GM21786 (cell line): Measurements from ENCODE around the gene GNAI2.
"Not testable (repeated sequence)": the region's sequence is repeated elsewhere in the genome, so short reads cannot be mapped to it uniquely, and the experiment has no call there.

Experiments
- ATAC-seq: cut with Tn5 transposase; IDR thresholded peaks from one replicate; pipeline ENCODE4 v1.9.1; 2021; ENCODE audit not compliant: unreplicated experiment

The GNAI2 gene

DNA sequence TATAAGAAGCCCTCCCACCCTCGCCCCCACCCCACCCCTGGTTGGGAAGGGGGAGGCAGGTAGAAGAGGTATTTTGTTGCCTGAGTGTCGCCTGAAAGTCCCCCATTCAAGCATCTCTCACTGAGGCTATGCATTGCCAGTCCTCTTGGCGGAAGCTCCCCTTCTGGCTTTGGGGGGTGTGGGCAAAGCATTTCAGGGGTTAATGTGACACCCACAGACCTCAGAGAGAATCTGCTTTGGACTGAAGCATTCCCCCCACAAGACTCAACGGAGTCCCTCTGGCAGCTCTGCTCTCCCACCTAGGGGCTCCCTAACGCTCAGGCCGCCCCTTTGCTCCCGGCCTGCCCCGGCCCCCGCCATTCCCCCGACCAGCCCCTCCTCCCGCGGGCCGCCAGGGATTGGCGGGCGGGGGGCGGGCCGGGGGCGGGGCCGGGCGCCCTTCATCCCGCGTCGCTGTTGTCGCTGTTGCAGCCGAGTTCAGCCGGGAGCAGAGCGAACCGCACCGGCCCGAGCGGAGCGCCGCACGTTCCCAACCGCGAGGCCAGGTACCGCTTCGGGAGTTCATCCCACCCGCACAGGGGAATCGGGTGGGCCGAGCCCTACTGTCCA lies 31.1 kb upstream of the GNAI2 start, which contains the start of gene SLC38A3:
SLC38A3 (plus strand) TSS at position 468 of the 609 bp plus-strand sequence. CDS start 8,929 bp downstream, outside the sequence.
- ATAC-seq, result no peak

DNA sequence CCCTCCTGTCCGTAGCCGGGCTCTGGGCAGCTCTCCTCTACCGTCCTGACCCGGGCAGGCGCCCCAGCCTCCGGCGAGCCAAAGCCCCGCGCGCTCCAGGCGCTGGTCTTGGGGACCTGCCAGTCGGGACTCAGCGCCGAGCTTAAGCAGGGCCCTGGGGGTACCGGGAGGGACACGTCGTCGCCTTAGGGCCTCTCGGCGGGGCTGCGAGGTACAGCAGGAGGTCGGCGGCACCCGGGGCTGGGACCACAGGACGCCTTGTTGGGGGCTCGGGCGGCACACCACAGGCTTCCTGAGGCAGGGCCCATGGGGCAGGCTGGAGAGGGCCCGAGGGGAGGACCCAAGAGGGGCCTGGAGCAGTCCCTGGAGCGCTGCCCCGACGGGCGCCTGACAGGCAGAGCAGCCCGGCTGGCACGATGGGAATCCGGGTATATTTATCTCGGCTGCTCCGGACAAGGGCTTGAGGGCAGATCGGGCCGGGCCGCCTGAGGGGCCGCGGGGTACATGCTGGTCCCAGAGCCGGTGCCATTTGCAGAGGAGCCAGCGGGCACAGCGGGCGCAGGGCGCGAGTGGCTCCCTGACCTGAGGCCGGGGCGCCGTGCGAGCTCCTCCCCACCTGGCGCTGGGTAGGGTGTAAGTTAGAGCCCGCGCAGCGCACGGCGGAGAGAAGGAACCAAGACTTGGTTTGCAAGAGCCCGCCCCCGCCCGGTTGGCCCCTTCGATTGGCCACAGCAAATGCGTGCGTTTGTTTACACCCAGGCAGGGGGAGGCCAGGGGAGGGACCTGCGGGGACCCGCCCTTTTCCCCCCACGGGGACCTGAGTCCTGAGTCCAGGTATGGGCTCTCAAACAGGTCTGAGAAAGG lies 30.4 kb upstream of the GNAI2 start:
- ATAC-seq, result no peak

DNA sequence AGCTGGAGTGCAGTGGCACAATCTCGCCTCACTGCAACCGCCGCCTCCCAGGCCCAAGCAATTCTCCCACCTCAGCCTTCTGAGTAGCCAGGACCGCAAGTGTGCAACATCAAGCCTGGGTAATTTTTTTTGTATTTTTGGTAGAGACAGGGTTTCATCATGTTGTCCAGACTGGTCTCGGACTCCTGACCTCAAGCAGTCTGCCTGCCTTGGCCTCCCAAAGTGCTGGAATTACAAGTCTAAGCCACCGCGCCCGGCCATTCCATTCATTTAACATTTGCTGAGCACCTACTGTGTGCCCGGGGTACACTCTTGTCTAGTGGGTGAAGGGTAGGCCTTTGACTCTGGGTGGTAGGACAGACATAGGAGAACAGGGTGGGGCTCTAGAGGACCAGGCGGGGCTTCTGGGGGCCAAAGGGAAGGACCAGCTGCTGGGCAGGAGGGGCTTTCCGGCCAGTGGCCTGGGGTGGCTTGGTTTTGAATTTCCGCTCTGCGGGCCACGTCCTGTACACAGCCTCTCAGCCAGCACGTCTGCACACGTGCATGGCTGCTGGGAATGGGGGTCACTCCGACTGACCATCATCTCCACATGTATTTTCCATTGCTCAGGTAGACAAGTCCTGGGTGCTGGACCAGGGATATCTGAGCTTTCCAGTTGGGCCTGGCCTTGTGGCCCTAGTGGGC lies 28.5 kb upstream of the GNAI2 start:
- no peak for ATAC-seq

DNA sequence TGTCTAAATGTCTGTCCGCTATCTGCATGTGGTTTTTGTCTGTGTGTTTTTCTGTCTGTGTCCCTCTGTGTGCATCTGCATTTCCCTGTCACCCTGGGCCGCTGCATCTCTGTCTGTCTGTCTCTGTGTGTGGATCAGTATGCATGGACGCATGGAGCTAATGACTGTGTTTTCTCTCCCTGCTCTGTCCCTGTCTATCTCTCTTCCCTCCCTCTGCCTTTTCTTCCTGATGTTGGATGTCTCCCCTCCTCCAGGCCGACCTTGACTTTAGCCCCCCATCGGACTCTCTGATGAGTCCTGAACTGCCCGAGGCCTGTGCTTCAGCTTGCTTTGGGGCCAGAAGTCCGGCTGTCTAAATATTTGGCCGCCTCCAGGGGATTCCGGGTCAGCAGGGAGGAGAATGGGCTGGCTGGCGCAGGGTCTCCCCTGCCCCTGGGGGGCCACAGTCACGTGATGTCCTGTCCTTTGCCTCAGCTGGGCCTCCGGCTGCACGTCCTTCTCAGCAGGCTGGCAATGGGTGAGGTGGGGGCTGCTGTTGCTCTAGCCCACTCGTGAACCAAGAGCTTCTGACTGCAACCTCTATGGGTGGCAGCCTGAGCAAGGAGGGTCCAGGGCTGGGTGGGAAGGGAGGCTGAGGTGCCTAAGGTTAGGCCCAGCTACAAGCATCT lies 27.2 kb upstream of the GNAI2 start:
- ATAC-seq, result no peak

DNA sequence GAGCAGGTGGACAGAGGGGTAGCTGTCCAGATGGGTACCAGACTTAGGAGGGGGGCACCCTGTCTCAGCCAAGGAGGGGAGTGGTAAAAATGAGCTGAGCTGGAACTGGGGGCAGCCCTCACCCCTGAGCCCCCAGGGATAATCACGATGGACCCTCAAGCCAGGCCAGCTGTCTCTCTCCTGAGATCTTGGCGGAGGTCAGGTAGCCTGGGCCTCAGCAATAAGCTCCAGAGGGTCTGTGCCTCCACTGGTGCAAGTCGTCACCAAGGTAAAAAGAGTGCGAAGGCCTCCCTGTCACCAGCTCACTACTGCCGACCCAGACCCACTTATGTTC lies 25.9 kb upstream of the GNAI2 start:
- no peak for ATAC-seq

DNA sequence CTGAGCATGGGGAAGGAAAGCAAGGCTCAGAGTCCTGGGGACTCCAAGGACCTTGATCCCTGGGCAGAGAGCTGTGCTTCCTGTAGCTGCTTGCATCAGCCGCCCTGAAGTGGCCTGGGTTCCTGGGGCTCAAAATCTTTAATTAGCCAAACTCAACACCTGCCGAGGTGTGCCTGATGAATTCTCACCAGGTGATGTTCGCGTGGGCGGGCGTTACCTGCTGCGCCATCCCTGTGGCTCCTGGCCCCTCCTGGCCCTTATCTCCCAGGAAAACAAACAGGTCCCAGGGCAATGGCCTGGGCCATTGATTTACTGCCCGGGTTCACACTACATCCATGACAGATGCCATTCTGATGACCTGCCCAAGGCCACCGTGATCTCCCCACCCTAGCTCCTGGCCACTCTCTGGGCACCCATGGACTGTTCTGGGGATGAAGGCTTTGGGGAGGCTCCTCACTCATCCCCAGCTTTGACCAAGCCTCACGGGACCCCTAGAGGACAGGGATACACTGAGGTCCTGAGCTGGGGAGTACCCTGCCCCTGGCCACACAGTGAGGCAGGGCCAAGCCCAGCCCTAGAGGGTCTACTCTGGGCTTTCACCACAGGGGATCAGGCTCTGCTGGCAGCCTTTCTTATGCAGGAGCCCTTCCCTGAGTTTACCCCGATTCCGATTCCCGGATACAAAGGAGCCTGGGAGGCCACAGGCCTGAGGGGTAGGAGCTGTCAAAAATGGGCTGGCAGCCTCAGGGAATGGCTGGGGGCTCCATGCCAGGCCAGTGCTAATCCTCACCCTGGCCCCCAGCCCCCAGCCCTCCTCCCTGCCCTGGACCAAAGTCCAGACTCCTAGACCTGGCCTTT lies 25.3 kb upstream of the GNAI2 start:
- no peak for ATAC-seq

DNA sequence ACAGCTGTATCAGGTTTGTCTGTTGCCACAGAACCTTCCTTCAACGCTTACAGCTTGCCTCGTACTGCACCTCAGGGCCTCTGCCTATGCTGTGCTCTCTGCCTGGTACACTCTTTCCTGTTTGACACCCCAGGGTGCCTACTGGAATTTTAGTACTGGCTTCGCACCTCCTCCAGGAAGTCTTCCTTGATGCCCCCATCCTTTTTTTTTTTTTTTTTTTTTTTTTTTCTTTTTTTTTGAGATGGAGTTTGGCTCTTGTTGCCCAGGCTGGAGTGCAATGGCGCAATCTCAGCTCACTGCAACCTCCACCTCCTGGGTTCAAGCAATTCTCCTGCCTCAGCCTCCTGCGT lies 24.7 kb upstream of the GNAI2 start:
- ATAC-seq, result not testable (repeated sequence)

DNA sequence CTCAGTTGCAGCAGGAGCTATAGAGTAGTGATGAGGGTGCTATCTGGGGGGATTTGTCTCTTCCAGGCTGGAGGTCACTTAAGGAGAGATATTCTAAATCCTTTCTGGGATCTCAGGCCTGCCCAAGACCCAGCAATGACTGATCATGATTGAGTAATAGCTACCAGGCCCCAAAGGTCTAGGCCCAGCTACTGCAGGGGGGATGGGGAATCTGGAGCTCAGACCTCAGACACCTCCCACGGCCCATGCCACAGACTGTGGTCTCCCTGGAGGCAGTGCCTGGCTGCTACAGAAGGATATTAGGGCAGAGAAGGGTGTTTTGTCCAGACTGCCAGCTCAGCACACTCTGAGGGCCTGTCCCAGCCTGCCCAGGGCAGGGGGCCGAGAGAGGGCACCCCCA lies 24.1 kb upstream of the GNAI2 start:
- ATAC-seq, result no peak

DNA sequence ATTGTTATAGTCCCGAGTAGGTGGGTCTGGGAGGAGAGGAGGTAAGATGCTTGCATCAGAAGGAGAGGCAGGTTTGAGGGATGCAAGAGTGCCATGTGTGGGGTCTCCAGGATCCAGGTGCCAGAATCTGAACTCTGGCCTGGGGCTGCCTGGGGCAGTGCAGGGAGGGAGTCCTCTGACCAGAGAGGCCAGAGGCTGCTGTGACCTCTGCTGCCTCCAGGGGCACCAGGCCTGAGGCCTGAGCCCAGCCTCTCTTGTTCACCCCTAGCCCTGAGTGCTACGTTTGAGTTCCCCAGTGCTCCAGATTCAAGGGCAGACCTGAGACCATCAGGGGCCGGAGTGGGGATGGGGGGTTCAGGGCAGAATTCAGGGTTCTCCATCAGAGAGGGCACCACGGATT lies 23.5 kb upstream of the GNAI2 start:
- no peak for ATAC-seq

DNA sequence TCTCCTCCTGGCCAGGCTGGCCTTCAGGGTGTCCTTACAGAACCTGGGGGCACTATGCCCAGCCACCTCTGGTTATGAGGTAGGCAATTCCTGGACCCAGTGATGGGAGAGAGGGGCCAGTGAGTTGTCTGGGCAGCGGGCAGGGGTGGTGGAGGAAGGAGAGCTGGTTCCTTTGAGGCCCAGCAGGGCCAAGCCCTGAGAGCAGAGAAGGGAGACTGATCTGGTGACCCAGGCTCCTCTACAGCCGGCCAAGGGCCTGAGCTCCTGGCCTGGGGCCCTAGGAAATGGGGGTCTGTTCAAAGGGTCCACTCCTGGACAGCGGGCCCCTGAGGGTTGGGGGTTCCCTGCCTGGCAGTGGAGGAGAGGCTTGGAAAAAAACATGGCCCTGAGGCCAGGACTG lies 23.0 kb upstream of the GNAI2 start:
- no peak for ATAC-seq

DNA sequence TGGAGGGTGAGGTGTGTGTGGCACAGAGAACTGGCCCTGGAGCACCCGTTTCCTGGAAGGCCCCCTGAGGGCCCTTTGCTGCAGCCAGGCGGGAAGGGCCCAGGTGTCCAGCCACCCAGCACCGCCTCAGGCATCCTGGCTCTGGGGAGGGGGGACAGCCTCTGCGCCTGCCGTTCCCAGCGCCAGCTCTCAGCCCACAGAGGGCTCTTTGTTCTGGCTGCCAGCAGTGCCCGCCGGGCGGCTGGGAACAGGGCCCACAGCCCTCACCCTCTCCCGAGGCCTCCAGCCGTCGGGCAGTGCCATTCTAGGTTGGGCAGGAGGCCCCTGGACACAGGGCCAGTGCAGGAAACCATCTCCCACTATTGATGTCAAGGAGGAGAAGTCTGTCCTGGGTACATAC lies 22.6 kb upstream of the GNAI2 start:
- ATAC-seq, result no peak

DNA sequence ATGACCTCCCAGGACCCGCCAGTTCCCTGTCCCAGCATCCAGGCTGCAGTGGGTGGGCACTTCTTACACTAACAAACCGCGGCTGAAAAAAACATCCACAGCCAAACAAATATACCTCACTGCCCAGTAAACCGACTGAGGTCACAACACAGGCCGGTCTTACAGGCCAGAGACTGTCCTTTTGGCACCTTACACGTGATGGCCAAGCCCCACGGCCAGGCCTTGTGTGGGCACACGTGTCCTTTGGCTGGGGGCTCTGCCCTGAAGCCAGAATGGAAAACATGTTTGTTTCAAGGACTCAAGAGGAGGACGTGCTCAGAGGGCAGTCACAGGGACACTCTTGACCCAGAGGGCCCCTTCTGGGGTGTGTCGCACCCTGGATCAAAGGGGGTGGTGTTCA lies 21.2 kb upstream of the GNAI2 start:
- no peak for ATAC-seq

DNA sequence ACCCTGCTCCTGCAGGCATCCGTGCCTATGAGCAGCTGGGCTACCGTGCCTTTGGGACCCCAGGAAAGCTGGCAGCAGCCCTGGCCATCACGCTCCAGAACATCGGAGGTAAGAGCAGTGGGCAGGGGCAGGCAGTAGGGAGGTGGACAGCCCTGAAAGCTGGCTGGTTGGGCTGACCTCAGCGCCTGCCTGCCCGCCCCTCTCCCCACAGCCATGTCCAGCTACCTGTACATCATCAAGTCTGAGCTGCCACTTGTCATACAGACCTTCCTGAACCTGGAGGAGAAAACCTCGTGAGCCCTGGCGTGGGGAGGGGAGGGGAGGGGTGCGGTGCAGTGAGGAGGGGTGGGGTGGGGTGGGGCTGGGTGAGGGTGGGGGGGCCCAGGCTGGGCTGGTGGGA lies 20.5 kb upstream of the GNAI2 start:
- ATAC-seq, result no peak

DNA sequence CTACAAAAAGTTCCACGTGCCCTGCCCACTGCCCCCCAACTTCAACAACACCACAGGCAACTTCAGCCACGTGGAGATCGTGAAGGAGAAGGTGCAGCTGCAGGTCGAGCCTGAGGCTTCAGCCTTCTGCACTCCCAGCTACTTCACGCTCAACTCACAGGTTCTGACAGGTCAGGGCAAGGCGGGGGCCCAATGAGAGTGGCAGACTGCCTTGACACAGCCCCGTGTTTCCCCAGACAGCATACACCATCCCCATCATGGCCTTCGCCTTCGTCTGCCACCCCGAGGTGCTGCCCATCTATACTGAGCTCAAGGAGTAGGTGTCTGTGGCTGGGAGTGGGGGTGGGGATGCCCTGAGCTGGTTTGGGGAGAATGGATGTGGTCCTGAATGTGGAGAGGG lies 18.3 kb upstream of the GNAI2 start:
- no peak for ATAC-seq

DNA sequence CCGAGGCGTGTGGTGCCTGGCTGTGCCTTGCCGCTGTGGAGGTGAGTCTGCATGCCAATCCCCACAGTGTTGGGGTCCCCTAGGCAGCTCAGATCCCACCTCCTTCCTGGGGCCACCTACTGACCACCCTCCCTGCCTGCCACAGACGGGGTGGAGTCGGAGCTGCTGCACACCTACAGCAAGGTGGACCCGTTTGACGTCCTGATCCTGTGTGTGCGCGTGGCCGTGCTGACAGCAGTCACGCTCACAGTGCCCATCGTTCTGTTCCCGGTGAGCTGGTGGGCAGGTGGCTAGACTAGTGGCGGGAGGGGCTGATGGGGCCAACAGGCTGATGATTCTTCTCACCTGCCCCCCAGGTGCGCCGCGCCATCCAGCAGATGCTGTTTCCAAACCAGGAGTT lies 17.6 kb upstream of the GNAI2 start:
- ATAC-seq, result no peak

DNA sequence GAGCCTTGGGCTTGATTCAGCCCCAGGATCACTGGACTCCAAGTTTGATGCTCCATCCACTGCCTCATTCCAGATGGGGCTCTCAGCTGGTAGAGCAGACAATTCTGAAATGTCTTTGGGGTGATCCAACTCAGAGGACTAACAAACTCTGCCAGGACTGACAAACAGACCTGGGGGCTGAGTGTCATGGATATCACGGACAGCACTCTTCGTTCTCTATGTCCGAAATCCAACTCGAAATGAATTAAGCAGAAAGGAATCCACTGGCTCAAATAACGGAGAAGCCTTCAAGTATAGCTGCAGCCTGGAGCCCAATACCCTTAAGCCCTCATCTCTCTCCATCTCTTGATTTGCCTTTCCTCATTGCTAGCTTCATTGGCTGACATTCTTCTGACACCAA lies 16.7 kb upstream of the GNAI2 start:
- ATAC-seq, result no peak

DNA sequence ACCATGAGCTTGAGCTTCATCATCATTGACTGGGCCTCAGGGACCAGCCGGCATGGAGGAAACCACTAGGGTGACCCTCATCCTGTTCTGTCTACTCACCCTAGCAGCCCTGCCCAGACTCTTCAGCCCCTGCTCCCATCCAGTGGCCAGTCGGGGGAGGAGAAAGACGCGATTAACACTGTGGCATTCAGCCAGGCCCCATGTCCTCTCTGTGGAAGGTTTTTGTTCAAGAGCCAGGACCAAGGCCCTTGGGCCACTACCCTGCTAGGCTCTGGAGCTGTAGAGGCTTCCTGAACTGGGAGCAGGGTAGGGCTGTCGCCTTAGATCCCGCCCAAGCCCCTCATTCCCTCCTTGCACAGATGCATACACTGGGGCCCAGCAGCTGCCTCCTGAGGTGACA lies 15.9 kb upstream of the GNAI2 start:
- no peak for ATAC-seq

DNA sequence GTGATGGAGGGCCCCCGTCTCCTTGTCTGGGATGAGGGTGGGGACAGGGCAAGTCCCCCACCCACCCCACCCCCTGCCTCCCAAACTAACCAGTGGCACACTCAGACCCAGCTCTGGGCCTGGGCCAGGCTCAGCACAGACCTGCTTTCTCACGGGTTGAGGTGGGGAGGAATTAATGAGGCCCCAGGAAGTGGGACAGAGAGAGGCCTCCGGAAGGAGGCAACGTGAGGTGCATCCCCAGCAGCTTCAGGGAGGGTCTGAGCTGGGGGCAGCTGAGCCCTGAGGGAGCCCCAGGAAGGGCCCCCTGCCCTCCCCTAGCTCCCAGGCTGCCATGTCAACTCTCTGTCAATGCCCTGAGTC lies 15.0 kb upstream of the GNAI2 start:
- ATAC-seq, result no peak

DNA sequence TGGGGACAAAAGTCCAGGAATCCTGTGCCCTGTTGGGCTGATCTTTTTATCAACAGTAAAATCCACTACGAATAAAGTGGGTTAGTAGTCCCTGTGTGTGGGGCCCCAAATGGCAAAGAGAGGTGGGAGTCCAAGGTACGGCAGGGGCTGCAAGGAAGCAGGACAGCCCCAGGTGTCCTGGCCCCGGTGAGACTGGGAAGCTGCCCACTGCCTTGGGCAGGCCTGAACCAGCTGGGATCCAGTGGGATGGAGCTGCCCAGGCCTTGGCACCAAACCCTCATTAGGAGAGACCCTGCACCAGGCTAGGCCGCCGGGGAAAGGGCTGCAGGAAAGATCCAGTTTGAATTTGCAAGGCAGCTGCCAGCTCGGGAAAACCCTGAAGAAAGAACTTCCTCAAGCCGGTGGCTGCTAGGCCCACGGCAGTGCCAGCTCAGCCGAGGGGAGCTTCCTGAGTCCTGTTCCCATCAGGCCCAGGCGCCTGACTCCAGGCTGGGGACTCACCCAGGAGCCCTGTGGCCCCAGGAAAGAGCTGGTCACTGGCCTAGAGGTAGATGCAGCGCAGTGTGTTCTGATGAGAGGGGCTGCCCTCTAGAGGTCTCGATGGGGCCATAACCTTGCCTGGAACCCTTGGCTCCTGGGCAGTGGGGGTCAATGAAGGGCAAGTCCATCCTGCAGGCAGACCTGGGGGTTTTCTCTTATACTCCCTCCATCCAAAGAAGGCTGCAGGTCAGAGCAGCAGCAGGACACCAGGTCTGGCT lies 14.4 kb upstream of the GNAI2 start:
- ATAC-seq, result no peak

DNA sequence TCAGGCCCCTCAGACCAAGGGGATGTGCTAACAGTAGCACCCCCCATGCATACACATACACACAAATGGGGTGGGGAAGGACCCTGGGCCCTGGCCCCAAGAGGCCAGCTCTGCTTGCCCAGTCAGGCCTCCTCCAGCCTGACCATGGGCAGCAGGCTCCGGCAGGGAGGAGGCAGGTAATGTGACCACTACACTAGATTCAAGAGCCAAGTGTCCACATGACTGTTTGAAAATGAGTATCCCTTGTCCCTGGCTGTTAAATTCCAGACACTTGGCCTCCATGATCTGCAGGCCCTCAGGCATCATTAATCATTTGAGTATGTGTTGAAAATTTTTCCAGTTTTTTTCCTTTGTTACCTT lies 13.9 kb upstream of the GNAI2 start:
- ATAC-seq, result no peak
